IPS DF 19.7 (cell line): ENCODE results near the gene AGAP2.
"Not testable (repeated sequence)": the region's sequence is repeated elsewhere in the genome, so short reads cannot be mapped to it uniquely, and the experiment has no call there.

Experiments used
- DNase-seq: peaks from one replicate; pipeline ENCODE4 v3.0.0-alpha.2; 2013; ENCODE audit warnings: low read depth, low spot score

AGAP2 gene

DNA sequence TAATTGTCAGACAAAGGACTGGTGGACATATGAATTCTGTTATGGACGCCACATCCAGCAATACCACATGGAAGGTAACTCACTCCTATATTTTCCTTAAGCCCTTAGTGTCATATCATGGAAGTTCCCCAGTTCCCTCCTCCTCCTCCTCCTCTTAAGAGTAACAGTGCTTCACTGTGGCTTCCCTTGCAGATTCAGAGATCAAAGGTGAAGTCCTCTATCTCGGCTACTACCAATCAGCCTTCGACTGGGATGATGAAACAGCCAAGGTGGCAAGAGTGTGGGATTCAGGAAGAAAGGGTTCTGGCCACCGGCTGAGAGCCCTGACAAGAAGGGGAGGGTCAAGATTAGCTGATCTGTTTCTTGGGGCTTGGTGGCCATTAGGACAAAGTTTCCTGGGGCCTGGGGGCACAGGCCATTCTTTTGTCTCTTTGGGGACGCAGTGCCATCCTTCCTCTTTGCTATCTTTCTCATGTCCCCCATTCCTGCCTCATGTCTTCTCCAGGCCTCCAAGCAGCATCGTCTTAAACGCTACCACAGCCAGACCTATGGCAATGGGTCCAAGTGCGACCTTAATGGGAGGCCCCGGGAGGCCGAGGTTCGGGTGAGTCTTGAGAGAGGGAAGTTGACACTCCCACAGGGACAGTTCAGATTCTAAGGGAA is 42.6 kb downstream of the AGAP2 start:
- DNase-seq: no peak

- DNase-seq: no peak
Measured at GRCh38 chr12:57694459-57695019, 44.0 kb downstream of the AGAP2 start.

- DNase-seq: peak; percentile 99
Measured at GRCh38 chr12:57693659-57694458, 44.7 kb downstream of the AGAP2 start, which contains the start of gene OS9. Gene OS9 (plus strand): TSS chr12:57694132. CDS start chr12:57694162, 30 bp downstream.

GRCh38 chr12:57693317-57693658 is 45.3 kb downstream of the AGAP2 start:
- no peak for DNase-seq

DNA sequence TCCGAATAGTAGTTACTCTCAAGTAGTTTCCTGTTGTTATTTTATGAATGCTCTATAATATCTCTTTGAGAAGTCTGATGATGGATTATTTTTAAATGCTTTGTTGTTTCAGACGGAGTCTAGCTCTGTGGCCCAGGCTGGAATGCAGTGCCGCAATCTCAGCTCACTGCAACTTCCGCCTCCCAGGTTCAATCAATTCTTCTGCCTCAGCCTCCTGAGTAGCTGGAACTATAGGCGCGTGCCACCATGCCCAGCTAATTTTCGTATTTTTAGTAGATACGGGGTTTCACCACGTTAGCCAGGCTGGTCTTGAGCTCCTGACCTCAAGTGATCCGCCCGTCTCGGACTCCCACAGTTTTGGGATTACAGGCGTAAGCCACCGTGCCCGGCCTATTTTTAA is 46.0 kb downstream of the AGAP2 start:
- DNase-seq: no peak

DNA sequence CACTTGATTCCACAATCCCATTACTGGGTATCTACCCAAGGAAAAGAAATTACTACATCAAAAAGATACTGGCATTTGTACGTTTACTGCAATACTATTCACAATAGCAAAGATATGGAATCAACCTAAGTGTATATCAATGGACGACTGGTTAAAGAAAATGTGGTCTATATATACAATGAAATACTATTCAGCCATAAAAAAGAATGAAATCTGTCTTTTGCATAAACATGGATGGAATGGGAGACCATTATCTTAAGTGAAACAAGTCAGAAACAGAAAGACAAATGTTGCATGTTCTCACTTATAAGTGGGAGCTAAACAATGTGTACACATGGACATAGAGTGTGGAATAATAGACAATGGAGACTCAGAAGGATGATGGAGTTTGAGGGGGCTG is 49.6 kb downstream of the AGAP2 start:
- DNase-seq: no peak

DNA sequence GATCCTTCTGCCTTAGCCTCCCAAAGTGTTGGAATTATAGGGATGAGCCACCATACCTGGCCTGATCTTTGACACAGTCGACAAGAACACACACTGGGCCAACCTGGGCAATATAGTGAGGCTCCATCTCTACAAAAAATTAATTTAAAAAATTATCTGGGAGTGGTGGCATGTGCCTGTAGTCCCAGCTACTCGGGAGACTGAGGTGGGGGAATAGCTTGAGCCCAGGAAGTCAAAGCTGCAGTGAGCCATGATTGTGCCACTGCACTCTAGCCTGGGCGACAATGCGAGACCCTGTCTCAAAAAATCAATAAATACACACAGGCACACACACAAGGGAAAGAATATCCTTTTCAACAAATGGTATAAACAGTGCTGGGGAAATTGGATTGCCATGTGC is 50.7 kb downstream of the AGAP2 start:
- no peak for DNase-seq

GRCh38 chr12:57679697-57680096 is 58.8 kb downstream of the AGAP2 start:
- no peak for DNase-seq

- DNase-seq: not testable (repeated sequence)
Measured at GRCh38 chr12:57677947-57678346, 60.6 kb downstream of the AGAP2 start.

GRCh38 chr12:57674691-57675090 is 63.9 kb downstream of the AGAP2 start:
- DNase-seq: no peak
